GM18870 (cell line): ENCODE results near the gene SHTN1.
A peak's percentile ranks its signal among the peaks of the same experiment; 100 is the strongest.

Experiments used
- ATAC-seq: cut with Tn5 transposase; IDR thresholded peaks from one replicate; pipeline ENCODE4 v1.9.1; 2021; ENCODE audit warnings: moderate library complexity; ENCODE audit not compliant: unreplicated experiment

Gene SHTN1

DNA sequence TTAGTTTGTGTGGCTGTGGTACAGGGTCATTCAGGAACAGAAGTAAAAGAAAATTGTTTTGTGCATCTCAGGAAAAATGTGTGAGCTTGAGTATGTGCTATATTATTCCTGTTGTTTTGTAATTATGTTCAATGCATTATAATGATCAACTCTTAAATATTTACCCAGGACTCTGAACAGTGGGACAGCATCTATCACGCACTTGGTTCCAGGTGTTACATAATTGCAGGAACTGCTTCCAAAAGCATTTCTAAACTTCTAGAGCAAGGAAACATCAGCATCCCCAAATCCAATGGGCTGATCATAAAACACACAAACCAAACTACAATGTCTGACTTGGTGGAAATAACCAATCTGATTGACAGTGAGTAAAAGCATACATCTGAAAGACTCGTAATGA lies 129.1 kb downstream of the SHTN1 start:
- no peak for ATAC-seq

DNA sequence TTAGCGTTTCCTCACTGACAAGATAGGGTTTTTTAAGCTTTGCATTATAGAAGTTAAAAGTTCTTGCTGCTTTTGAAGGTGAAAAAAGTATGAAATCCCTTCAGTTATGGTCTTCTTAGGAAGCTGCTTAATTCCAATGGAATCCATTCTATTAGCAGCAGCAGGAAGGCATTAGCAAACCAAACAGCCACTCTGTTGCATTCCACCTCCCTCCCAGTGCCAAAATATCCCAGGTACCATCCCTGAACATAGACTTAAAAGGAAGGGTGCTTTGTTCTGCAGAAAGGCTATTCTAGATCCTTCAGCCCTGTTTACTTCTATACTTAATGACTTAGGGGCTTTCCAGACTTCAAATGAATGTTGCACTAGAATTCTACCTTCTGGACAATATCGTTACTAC lies 131.9 kb downstream of the SHTN1 start:
- no peak for ATAC-seq

DNA sequence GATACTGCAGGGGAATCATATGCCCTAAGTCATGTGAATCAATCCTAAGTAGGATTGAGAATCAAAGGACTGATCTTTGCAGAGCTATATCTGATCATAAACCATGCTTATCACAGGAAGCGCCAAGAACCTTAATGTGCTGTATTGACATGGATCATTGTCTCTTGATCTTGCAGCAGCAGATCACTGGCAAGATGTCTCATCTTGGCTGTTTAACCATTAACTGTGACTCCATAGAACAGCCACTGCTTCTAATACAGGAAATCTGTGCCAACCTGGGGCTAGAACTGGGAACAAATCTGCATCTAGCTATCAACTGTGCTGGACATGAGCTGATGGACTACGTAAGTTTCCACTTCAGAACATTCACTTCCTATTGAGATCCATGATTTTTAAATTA lies 134.0 kb downstream of the SHTN1 start:
- no peak for ATAC-seq

DNA sequence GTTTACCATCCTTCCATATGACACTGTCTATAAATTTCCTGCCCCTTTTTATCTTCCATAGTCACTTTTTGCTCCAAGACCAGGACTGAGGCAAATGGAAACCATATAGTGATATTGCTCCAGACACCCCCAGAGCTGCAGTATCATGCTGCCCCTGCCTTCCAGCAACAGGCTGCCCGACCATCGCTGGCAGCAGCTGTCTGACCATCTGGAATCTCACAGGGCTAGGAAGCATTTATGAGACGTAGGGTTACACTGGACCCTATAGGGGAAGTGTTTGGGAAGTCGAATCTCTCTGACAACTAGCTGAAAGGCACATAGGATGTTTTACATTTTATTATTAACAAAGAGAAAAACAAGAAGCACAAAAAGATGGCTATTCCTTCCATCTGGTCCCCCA lies 136.3 kb downstream of the SHTN1 start:
- ATAC-seq = no peak

DNA sequence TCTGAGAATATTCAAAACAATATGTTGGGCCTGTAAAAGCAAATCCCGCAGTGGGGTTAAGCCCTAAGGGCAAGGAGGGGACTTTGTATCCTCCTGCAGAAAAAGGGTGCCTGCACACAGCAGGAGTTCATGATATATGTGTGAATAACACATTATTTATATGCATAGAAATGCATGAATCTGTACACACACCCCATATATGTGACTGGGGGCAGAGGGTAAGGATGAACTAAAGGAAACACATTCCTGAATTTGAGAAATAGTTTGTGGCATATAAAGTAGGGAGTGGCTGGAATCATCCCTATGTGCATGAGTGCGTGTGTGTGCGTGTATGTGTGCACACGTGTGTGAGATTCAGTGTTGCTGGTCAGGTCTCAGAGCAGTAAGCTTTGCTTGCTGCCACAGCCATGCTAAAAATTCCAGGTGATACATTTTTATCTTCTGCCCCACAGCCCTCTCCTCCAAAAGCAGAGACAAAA lies 136.8 kb downstream of the SHTN1 start:
- ATAC-seq = no peak

DNA sequence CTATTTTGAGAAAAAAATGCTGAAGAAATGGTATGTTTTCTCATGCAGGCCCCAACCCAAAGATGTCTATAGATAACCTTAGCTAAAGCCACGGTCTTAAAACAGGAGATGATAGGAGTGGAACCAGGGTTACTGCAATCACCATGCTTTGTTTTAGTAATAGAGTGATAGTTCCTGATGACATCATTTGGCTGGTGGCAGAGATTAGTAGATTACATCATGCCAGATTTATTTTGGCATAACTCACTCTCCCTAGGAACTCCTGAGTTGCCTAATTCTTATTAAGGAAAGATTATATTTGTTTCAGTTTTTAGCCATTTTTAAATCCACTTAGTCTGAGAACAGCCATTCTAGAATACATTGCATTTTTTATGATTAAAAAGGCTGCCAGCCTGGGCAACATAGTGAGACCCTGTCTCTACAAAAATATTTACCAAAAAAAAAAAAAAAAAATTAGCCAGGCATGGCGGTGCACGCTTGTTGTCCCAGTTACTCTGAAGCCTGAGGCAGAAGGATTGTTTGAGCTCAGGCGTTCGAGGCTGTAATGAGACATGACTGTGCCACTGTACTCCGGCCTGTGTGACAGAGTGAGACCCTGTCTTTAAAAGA lies 137.9 kb downstream of the SHTN1 start:
- ATAC-seq = no peak

DNA sequence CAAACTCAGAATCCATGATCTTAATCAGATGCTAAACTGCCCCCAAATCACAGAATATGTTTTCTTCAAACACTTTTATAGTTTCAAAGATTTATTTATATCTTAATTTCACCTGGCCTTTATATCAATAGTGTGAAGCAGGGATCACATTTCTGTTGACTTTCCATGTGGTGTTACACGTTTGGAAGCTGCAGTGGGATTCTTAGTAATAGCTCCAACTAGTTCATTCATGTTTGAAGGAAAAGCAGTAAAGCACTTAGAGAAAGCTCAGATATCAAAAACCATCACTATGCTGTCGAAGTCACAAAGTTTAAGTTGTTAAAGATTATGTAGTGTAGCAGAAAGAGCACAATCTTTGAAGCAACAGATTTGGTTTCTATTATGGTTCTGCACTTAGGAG lies 138.9 kb downstream of the SHTN1 start:
- no peak for ATAC-seq

DNA sequence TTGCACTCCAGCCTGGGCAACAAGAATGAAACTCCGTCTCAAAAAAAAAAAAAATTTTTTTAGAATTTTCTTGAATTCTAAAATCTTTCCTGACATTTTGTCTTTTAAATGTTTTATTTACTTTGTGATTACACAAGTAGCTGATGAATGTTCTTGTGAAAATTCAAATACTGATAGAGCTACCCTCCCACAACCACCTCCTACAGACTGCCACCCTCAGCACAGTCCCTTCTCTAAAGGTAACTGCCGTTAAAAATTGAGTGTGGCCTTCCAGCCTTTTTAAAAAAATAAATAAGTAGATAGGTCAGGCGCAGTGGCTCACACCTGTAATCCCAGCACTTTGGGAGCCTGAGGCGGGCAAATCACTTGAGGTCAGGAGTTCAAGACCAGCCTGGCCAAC lies 140.6 kb downstream of the SHTN1 start:
- ATAC-seq = no peak

DNA sequence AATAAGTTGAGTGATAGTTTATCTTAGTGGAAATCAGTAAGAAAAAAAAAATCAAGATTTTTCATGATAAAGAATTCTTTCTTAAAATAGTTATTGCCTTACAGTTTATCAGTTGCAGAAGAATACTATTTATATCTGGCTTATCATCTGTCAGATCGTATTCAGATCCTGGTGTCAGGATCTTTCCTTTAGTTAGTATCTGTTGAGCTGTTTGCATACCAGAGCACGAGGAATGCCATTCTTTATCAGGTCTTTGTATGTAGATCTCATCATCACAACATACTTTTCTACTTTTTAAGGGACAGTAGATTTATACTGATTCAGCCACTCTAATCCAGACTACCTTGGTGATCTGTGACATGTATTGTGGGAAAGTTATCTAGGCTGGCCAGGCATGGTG lies 143.2 kb downstream of the SHTN1 start:
- no peak for ATAC-seq

DNA sequence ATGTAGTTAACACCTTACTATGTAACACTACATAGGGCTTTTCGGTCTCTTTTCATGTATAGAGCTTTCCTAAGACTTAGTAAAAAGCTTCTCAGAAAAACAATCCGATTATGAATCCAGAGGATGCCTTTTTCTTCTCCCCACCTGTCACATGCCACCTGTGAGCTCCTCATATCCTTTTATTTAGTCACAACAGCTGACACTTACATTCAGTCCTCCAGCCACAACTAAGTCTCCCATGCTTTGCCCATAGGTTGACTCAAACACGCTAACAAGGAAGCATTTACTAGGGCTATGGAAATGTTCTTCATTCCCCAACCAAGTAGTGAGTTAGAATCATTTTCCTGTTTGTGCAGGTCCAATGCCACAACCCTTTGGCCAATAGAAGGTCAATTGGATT lies 147.8 kb downstream of the SHTN1 start:
- no peak for ATAC-seq

DNA sequence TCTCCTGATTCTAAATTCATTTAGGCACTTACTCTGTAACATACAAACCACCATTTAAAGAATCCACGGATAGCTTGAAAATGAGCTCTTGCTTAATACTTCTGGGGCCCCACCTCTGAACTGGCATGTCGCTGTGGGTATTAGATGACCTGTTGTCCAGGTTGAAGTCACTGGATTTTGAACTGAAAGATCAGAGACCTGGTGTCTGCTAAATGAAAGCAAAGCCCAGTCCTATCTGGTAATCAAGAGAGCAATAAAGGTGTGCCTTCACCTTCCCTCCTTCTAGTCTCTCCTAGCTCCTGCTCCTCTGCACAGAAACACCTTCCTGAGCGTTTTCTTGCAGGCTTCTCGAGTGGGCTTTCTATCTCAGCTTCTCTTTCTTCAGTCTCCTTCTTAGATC lies 151.3 kb downstream of the SHTN1 start:
- no peak for ATAC-seq

DNA sequence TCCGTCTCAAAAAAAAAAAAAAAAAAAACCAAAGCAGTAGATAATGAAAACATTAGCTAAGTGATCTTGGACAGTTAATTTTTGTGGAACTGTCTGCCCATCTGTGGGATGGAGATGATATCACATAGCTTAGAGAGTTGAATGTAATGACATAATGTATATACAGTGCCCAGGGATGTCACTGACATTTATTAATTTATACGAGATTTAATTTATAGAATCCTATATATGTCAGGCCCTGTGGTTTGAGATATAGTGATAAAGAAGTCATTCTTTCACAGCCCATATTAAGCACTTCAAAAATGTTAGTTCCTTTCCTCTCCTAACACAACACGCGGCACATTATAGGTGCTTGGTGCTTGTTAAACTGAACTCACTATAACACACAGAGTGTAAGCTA lies 151.7 kb downstream of the SHTN1 start:
- no peak for ATAC-seq

DNA sequence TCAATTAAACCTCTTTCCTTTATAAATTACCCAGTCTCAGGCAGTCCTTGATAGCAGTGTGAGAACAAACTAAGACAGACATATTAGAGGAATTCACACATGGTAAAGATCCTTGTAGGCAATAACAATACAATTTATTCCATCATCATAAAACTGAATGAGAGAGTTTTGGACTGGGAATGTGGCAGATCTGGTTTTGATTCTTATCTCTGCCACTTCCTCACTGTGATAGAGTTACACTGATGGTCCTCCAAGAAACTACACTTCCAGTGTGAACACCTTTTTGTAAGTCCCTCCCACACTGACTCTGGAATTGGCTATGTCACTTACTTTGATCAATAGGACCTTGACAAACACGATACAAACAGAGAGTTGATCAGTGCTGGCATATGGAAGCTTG lies 152.7 kb downstream of the SHTN1 start:
- ATAC-seq = no peak

DNA sequence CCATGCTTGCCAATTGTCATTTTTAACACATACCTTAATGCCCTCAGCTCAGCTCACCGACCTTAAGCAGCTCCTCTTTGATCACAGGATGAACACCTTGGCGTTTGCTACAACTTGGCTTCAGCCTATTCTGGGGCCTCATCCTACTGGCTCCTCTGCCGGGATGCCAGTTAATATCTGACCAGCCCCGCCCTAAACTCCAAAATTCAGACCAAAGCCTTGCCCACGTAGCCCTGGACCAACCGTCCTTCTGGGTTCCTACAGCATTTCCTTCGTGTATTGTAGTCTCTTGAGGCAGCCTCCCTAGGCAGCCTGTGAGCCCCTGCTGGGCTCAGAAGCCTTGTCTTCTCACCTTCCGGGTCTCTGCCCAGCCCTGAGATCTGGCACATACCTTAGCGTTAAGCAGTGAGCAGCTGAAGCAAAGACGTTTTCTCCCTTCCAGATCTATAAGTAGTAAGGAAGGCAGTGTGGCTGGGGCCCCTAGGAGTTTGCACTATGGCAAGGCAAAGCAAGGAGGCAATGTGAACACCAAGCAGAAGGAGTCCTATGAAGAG lies 154.9 kb downstream of the SHTN1 start:
- ATAC-seq = no peak

DNA sequence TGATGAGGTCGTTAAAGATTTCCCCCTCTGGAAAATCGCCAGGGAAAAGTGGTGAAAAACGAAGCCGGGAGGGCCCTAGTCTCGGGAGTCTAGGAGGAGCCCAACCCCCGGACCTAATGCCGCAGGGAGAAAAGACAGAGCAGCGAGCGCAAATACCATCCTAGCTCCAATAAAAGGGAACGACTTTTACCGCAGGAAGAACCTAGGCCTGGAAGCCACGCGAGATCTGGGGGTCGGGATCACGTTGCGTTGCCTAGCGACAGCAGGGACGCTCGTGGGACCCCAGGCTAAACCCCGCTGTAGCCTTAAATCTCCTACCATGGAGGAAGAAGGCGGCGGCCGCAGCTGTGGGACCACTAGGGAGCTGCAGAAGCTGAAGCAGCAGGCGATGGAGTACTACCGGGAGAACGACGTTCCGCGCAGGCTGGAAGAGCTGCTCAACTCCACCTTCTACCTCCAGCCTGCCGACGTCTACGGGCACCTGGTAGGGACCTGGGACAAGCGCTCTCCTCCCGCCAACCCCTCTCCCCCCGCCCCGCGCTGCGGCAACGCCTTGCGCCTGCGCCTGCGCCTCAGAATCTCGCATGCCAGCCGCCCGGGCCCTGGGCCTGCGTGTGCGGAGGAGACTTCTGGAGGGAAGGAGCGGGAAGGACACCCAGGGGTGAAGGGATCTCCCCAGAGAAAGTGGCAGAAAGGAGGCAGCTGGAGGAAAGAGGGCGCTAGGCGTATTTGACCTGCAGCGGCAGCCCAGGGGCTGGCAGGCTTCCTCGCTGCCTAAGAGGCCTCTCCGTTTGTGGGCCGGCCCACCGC lies 155.5 kb downstream of the SHTN1 start, which contains the start of gene ENO4:
TSS of gene ENO4 (plus strand) at position 252 of the 810 bp plus-strand sequence. CDS start at position 320, 68 bp downstream.
- peak; percentile 45 for ATAC-seq

DNA sequence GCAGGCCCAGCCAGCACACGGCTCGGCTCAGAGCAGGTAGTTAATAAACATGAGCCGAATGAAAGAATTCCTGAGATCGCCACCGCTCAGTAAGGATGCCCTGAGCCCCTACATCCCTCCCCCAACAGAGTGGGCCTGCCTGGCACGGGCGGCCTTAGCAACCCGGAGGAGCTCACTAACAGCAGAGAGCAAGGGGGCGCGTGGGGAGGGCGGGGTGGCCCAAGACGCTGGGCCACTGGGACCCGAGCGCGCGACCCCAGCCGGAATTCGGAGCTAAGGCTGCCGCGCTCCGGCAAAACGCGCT lies 156.1 kb downstream of the SHTN1 start:
- no peak for ATAC-seq

DNA sequence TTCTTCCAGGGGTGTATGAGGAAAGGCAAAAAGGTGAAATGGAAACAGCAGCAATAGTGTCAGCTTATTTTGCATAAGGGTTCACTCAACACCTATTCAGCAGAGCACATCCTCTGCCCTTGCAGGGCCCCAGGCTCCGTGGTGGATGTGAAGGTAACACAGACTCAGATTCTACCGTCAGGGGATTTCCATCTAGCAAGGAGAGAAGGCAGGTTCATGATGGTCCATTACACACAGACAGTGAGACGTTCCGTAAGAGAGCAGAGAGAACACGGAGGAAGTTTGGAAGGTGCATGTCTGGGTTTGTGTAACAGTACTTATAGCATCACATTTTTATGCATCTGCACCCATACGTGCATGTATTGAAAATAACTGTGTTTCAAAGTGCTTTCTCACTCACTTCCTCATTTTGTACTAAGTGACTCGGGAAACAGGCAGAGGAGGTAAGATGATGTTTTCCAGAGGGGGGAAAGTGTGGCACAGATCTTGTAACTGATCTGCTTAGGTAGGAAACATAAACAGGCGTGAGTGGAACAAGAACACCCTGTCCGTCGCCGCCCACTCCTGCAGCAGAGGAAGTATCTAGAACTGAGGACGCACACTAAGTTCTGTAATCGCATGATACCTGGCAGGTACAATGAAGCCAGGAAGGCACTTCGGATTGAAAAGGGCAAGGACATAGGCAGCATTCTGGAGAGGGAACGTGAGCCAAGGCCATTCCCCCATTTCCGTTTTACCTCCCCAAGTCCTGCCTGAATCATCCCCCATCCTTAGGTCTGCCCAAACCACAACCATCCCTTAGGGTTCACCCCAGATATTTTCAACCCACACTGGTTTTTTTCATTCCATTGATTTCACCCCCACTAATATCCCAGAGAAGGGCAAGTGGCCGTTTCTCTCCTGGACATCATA lies 156.7 kb downstream of the SHTN1 start:
- ATAC-seq = peak; percentile 86

DNA sequence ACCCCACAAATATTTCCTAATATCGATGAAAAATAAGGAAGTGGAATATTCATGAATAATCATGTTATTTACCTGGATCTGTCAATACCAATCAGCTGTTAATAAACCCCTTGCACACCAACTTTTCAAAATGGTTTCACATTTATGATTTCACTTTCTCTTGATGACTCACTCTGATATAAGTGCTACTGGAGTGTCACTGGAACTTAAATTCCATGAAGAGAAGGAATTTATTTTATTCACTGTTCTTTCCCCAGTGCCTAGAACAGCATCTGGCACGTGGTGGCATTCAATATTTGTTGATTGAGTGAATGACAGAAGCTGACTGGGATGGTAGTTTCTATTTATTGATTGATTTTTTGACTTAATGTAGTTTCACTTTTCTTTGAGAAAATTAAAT lies 159.2 kb downstream of the SHTN1 start:
- no peak for ATAC-seq

DNA sequence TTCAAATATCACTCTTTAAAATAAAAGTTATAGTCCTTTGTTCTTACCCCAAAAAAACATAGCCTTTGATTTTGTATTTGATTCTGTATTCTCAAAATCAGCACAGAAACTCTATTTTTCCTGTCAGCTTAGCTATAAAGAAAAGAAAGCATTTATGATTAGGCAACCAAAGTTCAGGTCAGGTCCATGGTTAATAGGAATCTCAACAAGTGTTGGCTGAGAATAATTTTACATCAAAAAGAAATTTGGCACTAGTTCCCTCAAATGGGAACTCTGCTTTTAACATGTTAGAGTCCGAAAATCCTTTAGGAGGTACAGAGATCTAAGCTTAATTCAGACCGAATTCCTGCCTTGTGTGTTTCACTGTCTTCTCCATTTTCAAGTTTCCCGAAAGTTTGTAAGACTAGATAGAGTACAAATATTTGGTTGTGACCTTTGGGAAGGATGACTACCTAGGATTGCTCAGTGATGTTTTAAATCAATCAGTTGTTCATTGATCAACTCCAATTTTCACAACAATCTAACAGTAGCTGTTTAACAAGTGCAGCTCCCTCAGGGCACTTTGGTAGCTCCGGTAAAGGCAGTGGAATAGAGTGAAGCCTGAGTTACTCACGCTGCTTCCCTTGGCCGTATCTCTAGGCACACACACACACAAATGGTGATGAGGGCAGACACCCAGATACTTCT lies 164.5 kb downstream of the SHTN1 start:
- no peak for ATAC-seq

DNA sequence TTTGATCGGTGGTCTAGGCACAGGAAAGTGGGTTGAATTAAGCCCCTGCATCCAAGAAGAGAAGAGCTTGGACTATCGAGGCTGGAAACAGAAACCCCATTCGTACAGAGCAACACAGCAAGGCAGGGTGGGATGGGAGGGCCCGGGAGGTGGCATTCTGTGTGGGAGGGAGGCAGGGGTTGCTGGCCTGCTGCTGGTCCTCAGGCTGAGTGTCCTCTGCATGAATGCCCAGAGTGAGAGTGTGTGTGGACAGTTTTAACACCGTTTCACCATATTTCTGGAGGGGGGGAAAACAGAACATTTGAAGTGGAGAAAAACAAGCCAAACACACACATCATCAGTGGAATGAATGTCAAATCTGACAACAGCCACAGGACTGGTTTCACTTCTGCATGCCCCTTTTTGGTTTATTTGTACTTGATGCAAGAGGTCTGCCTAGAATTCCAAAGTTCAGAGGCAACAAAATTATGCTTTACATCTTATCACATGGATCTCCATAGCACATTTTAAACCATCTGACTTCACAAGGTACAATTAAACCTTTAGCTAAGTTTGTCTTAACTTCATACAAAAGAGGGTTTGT lies 166.8 kb downstream of the SHTN1 start:
- ATAC-seq = peak; percentile 79
